ENCODE measurements around the gene PCBP3.
A peak's percentile ranks its signal among the peaks of the same experiment; 100 is the strongest.

PCBP3 gene

GRCh38 chr21:45965084-45965809, 321.7 kb downstream of the PCBP3 start:
- Histone ChIP-seq H3K27me3 (ENCODE audit: insufficient read depth, low read length, poor library complexity) (no peaks in the 10 kb centered on the region), H3K4me3 (ENCODE audit: low read depth in 1 of 2, low read length in 2 of 2) (no peak overlapping the region), H3K79me2 (ENCODE audit: insufficient read depth, low read length) (no peaks in the 10 kb centered on the region), H3K4me1 (ENCODE audit: insufficient read depth, low read length) (no peaks in the 10 kb centered on the region), H3K4me2 (ENCODE audit: insufficient read depth, low read length) (no peak overlapping the region), H4K20me1 (ENCODE audit: insufficient read depth, low read length) (no peaks in the 10 kb centered on the region), H3K36me3 (ENCODE audit: insufficient read depth, low read length) (no peaks in the 10 kb centered on the region), H3K9ac (ENCODE audit: low read depth, low read length) (no peak overlapping the region), H2AFZ (ENCODE audit: low read depth, low read length) (no peak overlapping the region), H3K27ac (ENCODE audit: low read length) (no peak overlapping the region), H3K9me3 (ENCODE audit: insufficient read depth, low read length, severe bottlenecking) (peaks cover 2% of the 10 kb centered on the region)
- DNase-seq (no peak), ATAC-seq (ENCODE audit: insufficient read depth, low read depth) (no peak)
- TF ChIP-seq CTCF (IDR thresholded peaks at IDR 0.05; ENCODE audit: borderline replicate concordance, extremely low read depth, low read length, poor library complexity, severe bottlenecking) (no peak), EZH2 (IDR thresholded peaks at IDR 0.05; ENCODE audit: borderline replicate concordance, low read depth, low read length, severe bottlenecking) (no peak)

- no peak overlapping the region for H3K4me2 ChIP-seq (ENCODE audit: insufficient read depth, low read length)
- H3K9ac ChIP-seq (ENCODE audit: low read depth, low read length) = no peak overlapping the region
- TF ChIP-seq CTCF (IDR thresholded peaks at IDR 0.05; ENCODE audit: borderline replicate concordance, extremely low read depth, low read length, poor library complexity, severe bottlenecking) = no peak
- TF ChIP-seq EZH2 (IDR thresholded peaks at IDR 0.05; ENCODE audit: borderline replicate concordance, low read depth, low read length, severe bottlenecking) = no peak
- no peaks in the 10 kb centered on the region for H3K4me1 ChIP-seq (ENCODE audit: insufficient read depth, low read length)
- no peaks in the 10 kb centered on the region for H3K9me3 ChIP-seq (ENCODE audit: insufficient read depth, low read length, severe bottlenecking)
- H2AFZ ChIP-seq (ENCODE audit: low read depth, low read length) = no peak overlapping the region
- ATAC-seq (ENCODE audit: insufficient read depth, low read depth) = no peak
- H3K27ac ChIP-seq (ENCODE audit: low read length) = no peak overlapping the region
- no peak overlapping the region for H3K4me3 ChIP-seq (ENCODE audit: low read depth in 1 of 2, low read length in 2 of 2)
- H4K20me1 ChIP-seq (ENCODE audit: insufficient read depth, low read length) = no peaks in the 10 kb centered on the region
- no peaks in the 10 kb centered on the region for H3K79me2 ChIP-seq (ENCODE audit: insufficient read depth, low read length)
- DNase-seq = no peak
- H3K36me3 ChIP-seq (ENCODE audit: insufficient read depth, low read length) = no peaks in the 10 kb centered on the region
- no peaks in the 10 kb centered on the region for H3K27me3 ChIP-seq (ENCODE audit: insufficient read depth, low read length, poor library complexity)
Measured at GRCh38 chr21:45966791-45967394, 323.4 kb downstream of the PCBP3 start.

GRCh38 chr21:45969921-45970673, 326.6 kb downstream of the PCBP3 start:
- TF ChIP-seq CTCF (IDR thresholded peaks at IDR 0.05; ENCODE audit: borderline replicate concordance, extremely low read depth, low read length, poor library complexity, severe bottlenecking) = no peak
- TF ChIP-seq EZH2 (IDR thresholded peaks at IDR 0.05; ENCODE audit: borderline replicate concordance, low read depth, low read length, severe bottlenecking) = no peak
- Histone ChIP-seq H3K4me1 (ENCODE audit: insufficient read depth, low read length) (peaks cover 22% of the 10 kb centered on the region), H3K27me3 (ENCODE audit: insufficient read depth, low read length, poor library complexity) (no peaks in the 10 kb centered on the region), H3K27ac (ENCODE audit: low read length) (no peak overlapping the region), H2AFZ (ENCODE audit: low read depth, low read length) (0 out of 2 replicates have a peak overlapping the region, but pooled peaks have one; percentile 42), H3K4me3 (ENCODE audit: low read depth in 1 of 2, low read length in 2 of 2) (no peak overlapping the region), H3K4me2 (ENCODE audit: insufficient read depth, low read length) (no peak overlapping the region), H3K36me3 (ENCODE audit: insufficient read depth, low read length) (no peaks in the 10 kb centered on the region), H3K79me2 (ENCODE audit: insufficient read depth, low read length) (no peaks in the 10 kb centered on the region), H4K20me1 (ENCODE audit: insufficient read depth, low read length) (no peaks in the 10 kb centered on the region), H3K9me3 (ENCODE audit: insufficient read depth, low read length, severe bottlenecking) (no peaks in the 10 kb centered on the region), H3K9ac (ENCODE audit: low read depth, low read length) (no peak overlapping the region)
- DNase-seq (no peak), ATAC-seq (ENCODE audit: insufficient read depth, low read depth) (no peak)
